GM12878 (cell line): ENCODE data around the gene TMEM255B.
"Not testable (repeated sequence)": the region's sequence is repeated elsewhere in the genome, so short reads cannot be mapped to it uniquely, and the experiment has no call there.

Source experiments
- CHD2 ChIP-seq: IDR thresholded peaks from 2 replicates; pipeline ENCODE4 v1.6.1; 2011; ENCODE audit warnings: low read depth, low read length, improper control_type of control experiment, borderline replicate concordance
- JUND ChIP-seq: IDR thresholded peaks from 2 replicates; pipeline ENCODE4 v1.6.1; 2012; ENCODE audit warnings: low read depth, mild to moderate bottlenecking, low read length, improper control_type of control experiment, moderate library complexity
- POLR2A ChIP-seq: IDR thresholded peaks from 2 replicates; pipeline ENCODE4 v1.6.1; 2011; ENCODE audit warnings: low read depth, mild to moderate bottlenecking, low read length
- POLR2AphosphoS5 ChIP-seq: IDR thresholded peaks from 2 replicates; pipeline ENCODE4 v1.6.1; 2011; ENCODE audit warnings: mild to moderate bottlenecking, low read length, inconsistent platforms
- RAD21 ChIP-seq: IDR thresholded peaks from 2 replicates; pipeline ENCODE4 v1.6.1; 2011; ENCODE audit warnings: mild to moderate bottlenecking, low read depth, low read length, moderate library complexity; ENCODE audit not compliant: insufficient read depth

GRCh38 chr13:113745500-113746142 lies 13.4 kb upstream of the TMEM255B start:
- TF ChIP-seq POLR2AphosphoS5, RAD21, CHD2, POLR2A, JUND: not testable (repeated sequence)
